Bronchial epithelial cell (primary cell): ENCODE results near the gene PTPRD. TPM values are rescaled to one million over a fixed set of nuclear protein-coding genes. Genes with fewer than 3 reads are reported as not detected.

Source experiments
- DNase-seq: peaks from one replicate; pipeline ENCODE4 v3.0.0-alpha.2; 2010; ENCODE audit warnings: low read depth
- FAIRE-seq: peaks from 2 replicates; lab custom pipeline; 2011; peaks lifted over from hg19 to GRCh38; lab: Jason Lieb, UNC
- H3K27me3 ChIP-seq: 2 replicates; pipeline ENCODE4 v1.5.1; 2011; ENCODE audit warnings: low read length; ENCODE audit not compliant: control insufficient read depth, insufficient read depth
- H3K36me3 ChIP-seq: 2 replicates; pipeline ENCODE4 v1.5.1; 2011; ENCODE audit warnings: low read length; ENCODE audit not compliant: control insufficient read depth, insufficient read depth
- H3K4me3 ChIP-seq: 2 replicates; pipeline ENCODE4 v1.5.1; 2011; ENCODE audit warnings: mild to moderate bottlenecking, low read depth, low read length, control low read depth
- total RNA-seq: library from RNA; depleted of rRNA; stranded (reverse); fragments of >200 nt; gene quantifications from 2 replicates; pipeline ENCODE4 v1.2.1, GENCODE V29; 2014
- TF ChIP-seq, protein P1 (sequence below): IDR thresholded peaks from 2 replicates; pipeline ENCODE4 v1.5.1; 2011; ENCODE audit warnings: mild to moderate bottlenecking, moderate library complexity, low read length, control low read depth, inconsistent platforms; ENCODE audit not compliant: insufficient read depth, severe bottlenecking

The PTPRD gene
- total RNA-seq, 1 donor from 2014 or later = 2.9 TPM

GRCh38 chr9:8809741-8810140 is 1803.1 kb downstream of the PTPRD start:
- DNase-seq = no peak
- FAIRE-seq = no peak
- TF ChIP-seq, protein P1, sequence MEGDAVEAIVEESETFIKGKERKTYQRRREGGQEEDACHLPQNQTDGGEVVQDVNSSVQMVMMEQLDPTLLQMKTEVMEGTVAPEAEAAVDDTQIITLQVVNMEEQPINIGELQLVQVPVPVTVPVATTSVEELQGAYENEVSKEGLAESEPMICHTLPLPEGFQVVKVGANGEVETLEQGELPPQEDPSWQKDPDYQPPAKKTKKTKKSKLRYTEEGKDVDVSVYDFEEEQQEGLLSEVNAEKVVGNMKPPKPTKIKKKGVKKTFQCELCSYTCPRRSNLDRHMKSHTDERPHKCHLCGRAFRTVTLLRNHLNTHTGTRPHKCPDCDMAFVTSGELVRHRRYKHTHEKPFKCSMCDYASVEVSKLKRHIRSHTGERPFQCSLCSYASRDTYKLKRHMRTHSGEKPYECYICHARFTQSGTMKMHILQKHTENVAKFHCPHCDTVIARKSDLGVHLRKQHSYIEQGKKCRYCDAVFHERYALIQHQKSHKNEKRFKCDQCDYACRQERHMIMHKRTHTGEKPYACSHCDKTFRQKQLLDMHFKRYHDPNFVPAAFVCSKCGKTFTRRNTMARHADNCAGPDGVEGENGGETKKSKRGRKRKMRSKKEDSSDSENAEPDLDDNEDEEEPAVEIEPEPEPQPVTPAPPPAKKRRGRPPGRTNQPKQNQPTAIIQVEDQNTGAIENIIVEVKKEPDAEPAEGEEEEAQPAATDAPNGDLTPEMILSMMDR = no peak
- H3K36me3 ChIP-seq = no peaks in the 10 kb centered on the region
- H3K4me3 ChIP-seq = no peak overlapping the region
- no peaks in the 10 kb centered on the region for H3K27me3 ChIP-seq

DNA sequence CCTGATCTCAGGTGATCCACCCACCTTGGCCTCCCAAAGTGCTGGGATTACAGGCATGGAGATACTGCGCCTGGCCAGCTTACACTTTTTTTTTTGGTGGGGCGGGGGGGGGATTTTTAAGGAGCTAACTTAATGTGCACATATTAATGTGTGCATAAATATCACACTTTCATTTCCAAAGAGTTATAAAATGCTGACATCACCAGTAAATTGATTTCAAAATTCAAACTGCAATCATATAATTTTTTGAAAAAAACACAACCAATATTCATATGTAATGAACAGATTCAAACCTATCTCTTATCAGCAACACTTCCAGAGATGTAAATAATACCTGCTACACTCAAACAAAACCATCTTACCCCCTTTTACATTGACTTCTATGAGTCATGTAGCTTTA is 1806.7 kb downstream of the PTPRD start:
- no peak for DNase-seq
- no peaks in the 10 kb centered on the region for H3K36me3 ChIP-seq
- no peak for FAIRE-seq
- TF ChIP-seq, protein P1 = no peak
- H3K4me3 ChIP-seq = no peak overlapping the region
- H3K27me3 ChIP-seq = no peaks in the 10 kb centered on the region

- no peaks in the 10 kb centered on the region for H3K27me3 ChIP-seq
Observed at GRCh38 chr9:8804613-8805012, 1808.2 kb downstream of the PTPRD start.

DNA sequence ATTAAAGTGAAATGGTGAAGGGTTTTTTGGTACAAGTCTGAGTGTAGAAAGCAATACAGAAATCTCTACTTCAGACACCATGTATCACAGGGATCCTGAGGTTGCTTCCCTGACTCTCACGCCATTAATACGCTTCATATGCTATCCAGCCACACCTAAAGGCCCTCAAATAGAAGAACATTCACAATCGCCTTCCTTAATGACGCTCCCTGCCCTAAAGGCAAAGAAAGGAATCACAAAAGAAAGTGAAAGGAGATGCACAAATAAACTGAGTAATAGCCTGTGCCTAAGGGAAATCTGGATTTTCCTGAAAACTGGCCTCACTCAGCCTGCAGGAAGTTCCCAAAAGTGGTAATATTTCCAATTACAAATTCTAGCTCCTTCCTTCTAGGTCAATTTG is 1810.6 kb downstream of the PTPRD start:
- DNase-seq = no peak
- no peaks in the 10 kb centered on the region for H3K36me3 ChIP-seq
- H3K27me3 ChIP-seq = no peaks in the 10 kb centered on the region
- no peak overlapping the region for H3K4me3 ChIP-seq
- TF ChIP-seq, protein P1 = no peak
- peak; percentile 88 for FAIRE-seq

More at GRCh38 chr9:8804613-8805012, 1808.2 kb downstream of the PTPRD start:
- H3K36me3 ChIP-seq = no peaks in the 10 kb centered on the region
- TF ChIP-seq, protein P1 = no peak
- H3K4me3 ChIP-seq = no peak overlapping the region
- FAIRE-seq = no peak
- DNase-seq = no peak

DNA sequence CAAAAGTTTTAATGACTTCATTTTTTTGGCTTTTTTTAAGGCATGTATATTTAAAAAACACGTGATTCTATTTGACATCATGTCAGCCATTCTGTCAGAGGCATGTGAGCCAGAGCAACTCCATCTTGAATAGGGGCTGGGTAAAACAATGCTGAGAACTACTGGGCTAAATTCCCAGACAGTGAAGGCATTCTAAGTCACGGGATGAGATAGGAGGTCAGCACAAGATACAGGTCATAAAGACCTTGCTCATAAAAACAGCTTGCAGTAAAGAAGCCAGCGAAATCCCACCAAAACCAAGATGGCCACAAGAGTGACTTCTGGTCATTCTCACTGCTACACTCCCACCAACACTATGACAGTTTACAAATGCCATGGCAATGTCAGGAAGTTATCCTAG is 1812.6 kb downstream of the PTPRD start:
- TF ChIP-seq, protein P1 = no peak
- Histone ChIP-seq H3K27me3 (no peaks in the 10 kb centered on the region), H3K4me3 (no peak overlapping the region), H3K36me3 (no peaks in the 10 kb centered on the region)
- FAIRE-seq = no peak
- no peak for DNase-seq

- Histone ChIP-seq H3K27me3 (no peaks in the 10 kb centered on the region), H3K36me3 (no peaks in the 10 kb centered on the region), H3K4me3 (no peak overlapping the region)
- DNase-seq (no peak), FAIRE-seq (no peak)
- TF ChIP-seq, protein P1 = no peak
Observed at GRCh38 chr9:8799615-8800014, 1813.2 kb downstream of the PTPRD start.
